SH-SY5Y (cell line): ENCODE results near the gene PGF.

Source experiments
- GATA2 ChIP-seq: IDR thresholded peaks from 2 replicates; pipeline ENCODE4 v1.6.1; 2011; ENCODE audit warnings: mild to moderate bottlenecking, low read depth, low read length
- GATA3 ChIP-seq: IDR thresholded peaks from 2 replicates; pipeline ENCODE4 v1.6.1; 2011; ENCODE audit warnings: low read depth, mild to moderate bottlenecking, low read length, moderate library complexity

Gene PGF

DNA sequence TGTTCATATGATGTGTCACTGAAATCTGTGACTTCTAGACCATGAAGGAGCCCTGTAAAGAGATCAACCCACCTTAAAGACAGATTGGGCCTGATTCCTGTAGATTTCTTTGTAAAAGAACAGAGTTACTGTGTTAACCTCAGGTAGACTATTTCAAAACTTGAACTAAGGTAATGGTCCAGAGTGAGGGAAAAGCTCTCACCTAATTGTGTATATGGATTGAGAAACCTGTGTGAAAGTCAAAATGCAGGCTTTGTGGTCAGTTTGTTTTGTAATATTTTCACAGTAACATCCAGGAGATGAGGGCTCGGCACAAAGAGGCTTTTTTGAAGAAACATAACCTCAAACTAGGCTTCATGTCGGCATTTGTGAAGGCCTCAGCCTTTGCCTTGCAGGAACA lies 57.3 kb downstream of the PGF start:
- TF ChIP-seq GATA3 = no peak
- no peak for TF ChIP-seq GATA2

DNA sequence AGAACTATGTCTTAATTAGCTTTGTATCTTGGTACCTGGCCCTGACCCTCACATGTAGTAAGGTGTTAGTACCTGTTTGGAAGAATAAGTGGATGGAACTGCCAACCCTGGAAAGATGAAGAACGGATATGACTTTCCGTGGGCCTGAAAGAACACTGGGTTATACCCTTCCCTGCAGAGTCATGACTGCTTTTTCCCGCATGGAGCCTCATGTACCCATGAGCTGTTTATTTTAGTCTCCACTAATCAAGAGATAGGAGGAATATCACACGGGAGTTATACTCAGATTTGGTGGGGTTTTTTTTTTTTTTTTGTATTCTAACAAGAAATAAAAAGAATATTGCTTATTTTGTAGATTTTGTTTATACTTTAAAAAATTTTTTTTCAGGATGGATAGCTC lies 57.8 kb downstream of the PGF start:
- no peak for TF ChIP-seq GATA3
- TF ChIP-seq GATA2 = no peak

DNA sequence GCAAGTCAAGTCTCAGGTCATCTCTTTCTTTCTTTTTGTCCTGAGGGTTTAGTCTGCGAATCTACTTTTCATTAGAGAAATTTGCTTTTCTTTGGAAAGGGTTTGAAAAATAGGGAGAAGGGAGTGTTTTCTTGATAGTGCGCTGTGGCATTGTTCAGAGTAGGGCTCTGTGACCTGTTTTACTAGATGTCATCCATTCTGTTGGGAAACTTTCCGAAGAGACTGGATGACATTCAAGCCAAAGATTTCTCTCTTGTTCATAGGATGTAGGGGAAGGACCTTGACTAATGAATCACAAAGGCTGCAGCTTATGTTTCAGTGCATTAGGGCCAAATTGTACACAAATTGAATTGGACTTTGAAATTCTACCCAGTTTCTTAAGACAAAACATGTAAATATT lies 59.0 kb downstream of the PGF start:
- no peak for TF ChIP-seq GATA2
- TF ChIP-seq GATA3 = no peak

DNA sequence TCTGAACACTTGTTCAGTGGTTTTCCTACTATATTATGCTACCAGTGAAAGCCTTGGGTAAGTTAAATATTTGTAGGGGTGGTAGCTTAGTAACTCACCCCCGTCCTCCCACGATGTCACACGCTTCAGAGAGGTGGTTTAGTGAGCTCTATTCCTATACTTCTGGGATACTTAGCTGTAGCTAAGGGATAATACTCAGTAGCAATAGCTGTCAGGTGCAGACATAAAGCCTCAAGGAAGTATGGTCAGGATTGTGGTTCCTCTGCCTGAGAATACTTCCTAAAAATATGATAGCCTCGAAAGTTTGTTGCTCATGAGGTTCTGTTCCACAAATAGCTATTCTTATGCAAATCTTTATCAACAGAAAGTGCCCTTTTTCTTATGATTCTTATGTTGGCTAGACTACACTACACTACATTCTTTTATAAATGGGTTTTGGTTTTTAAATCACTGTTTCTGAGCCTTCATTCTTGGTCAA lies 61.7 kb downstream of the PGF start:
- TF ChIP-seq GATA2 (no peak), GATA3 (no peak)

DNA sequence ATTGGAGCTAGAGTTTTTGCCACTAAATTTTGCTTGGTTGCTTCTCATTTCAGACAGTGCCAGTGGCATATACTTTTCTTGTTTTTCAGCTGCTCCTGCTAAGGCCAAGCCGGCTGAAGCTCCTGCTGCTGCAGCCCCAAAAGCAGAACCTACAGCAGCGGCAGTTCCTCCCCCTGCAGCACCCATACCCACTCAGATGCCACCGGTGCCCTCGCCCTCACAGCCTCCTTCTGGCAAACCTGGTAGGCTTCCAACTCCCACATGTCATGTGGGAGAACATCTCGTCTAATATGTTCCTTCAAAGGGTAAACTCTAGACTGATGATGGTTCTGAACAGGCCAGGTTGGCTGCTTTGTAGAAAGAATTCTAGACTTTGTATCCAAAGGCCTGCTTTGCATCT lies 62.7 kb downstream of the PGF start:
- no peak for TF ChIP-seq GATA2
- no peak for TF ChIP-seq GATA3

DNA sequence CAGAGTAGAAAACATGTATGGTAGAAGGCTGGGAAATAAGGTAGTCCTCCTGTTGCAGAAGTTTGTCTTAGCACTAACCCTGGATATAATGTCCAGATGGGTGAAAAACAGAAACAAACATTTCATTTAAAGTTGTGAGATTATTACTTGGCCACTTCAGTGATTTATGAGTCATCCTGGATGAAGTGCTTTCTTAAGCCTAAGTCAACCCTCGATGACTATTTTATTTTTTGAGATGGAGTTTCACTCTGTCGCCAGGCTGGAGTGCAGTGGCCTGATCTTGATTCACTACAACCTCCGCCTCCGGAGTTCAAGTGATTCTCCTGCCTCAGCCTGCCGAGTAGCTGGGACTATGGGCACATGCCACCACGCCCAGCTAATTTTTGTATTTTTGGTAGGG lies 63.5 kb downstream of the PGF start:
- TF ChIP-seq GATA3 (no peak), GATA2 (no peak)
